NB4 (cell line): ENCODE measurements around the gene ITIH4.

Experiments used
- CTCF ChIP-seq: IDR thresholded peaks from one replicate; pipeline ENCODE4 v1.5.1; 2012; ENCODE audit warnings: low read depth, low read length
- POLR2A ChIP-seq: IDR thresholded peaks from 2 replicates; pipeline ENCODE4 v1.6.1; 2011; ENCODE audit warnings: mild to moderate bottlenecking; ENCODE audit not compliant: insufficient read length; ENCODE audit errors: extremely low read depth
- TF ChIP-seq, protein P1 (sequence below): IDR thresholded peaks from 2 replicates; pipeline ENCODE4 v1.6.1; 2011; ENCODE audit warnings: low read depth, low read length

DNA sequence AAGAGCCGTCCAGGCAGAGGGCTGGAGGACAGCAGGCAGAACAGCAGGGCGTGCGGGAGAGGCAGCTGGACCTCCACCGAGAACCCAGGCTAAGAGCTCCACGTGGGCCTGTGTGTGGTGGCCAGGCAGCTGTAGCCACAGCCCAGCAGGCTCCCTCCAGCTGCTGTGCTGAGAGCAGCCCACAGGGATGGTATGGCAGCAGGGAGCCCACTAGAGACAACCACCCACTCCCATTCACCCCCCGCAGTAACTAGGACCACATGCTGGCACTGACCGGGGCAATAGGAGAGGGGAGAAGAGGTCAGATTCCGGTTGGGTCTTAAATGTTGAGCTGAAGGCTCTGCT is 29.9 kb upstream of the ITIH4 start:
- TF ChIP-seq CTCF (no peak), POLR2A (no peak)
- TF ChIP-seq, protein P1, sequence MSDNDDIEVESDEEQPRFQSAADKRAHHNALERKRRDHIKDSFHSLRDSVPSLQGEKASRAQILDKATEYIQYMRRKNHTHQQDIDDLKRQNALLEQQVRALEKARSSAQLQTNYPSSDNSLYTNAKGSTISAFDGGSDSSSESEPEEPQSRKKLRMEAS: no peak
